GM18498 (cell line): Measurements from ENCODE around the gene ALDH5A1.

Source experiments
- ATAC-seq: cut with Tn5 transposase; IDR thresholded peaks from one replicate; pipeline ENCODE4 v1.9.1; 2021; ENCODE audit warnings: mild to moderate bottlenecking, moderate library complexity; ENCODE audit not compliant: unreplicated experiment

Gene ALDH5A1

GRCh38 chr6:24522228-24523176 lies 27.7 kb downstream of the ALDH5A1 start:
- peak; percentile 38 for ATAC-seq

GRCh38 chr6:24524329-24524728 lies 29.6 kb downstream of the ALDH5A1 start:
- ATAC-seq = no peak

- no peak for ATAC-seq
These were observed 30.0 kb downstream of the ALDH5A1 start for GRCh38 chr6:24524805-24525204.

- ATAC-seq = no peak
These were observed 35.2 kb downstream of the ALDH5A1 start for GRCh38 chr6:24529985-24530384.

- no peak for ATAC-seq
These were observed 39.6 kb downstream of the ALDH5A1 start for GRCh38 chr6:24534329-24534728.

- ATAC-seq = no peak
These were observed 40.4 kb downstream of the ALDH5A1 start for GRCh38 chr6:24535210-24535609.

GRCh38 chr6:24536466-24536865 lies 41.7 kb downstream of the ALDH5A1 start:
- ATAC-seq = no peak

GRCh38 chr6:24537082-24537699 lies 42.4 kb downstream of the ALDH5A1 start:
- no peak for ATAC-seq

GRCh38 chr6:24537771-24538385 lies 43.1 kb downstream of the ALDH5A1 start:
- ATAC-seq = no peak

GRCh38 chr6:24539416-24539815 lies 44.6 kb downstream of the ALDH5A1 start:
- no peak for ATAC-seq

GRCh38 chr6:24540197-24540596 lies 45.4 kb downstream of the ALDH5A1 start:
- no peak for ATAC-seq

GRCh38 chr6:24543683-24544082 lies 48.9 kb downstream of the ALDH5A1 start:
- ATAC-seq = no peak

GRCh38 chr6:24545183-24545582 lies 50.4 kb downstream of the ALDH5A1 start:
- ATAC-seq = no peak

GRCh38 chr6:24545691-24546090 lies 50.9 kb downstream of the ALDH5A1 start:
- ATAC-seq = no peak

- no peak for ATAC-seq
These were observed 51.7 kb downstream of the ALDH5A1 start for GRCh38 chr6:24546439-24546838.

- ATAC-seq = no peak
These were observed 52.5 kb downstream of the ALDH5A1 start for GRCh38 chr6:24547243-24547642.

GRCh38 chr6:24549158-24549557 lies 54.4 kb downstream of the ALDH5A1 start:
- ATAC-seq = no peak

- no peak for ATAC-seq
These were observed 55.0 kb downstream of the ALDH5A1 start for GRCh38 chr6:24549674-24550353.

- ATAC-seq = no peak
These were observed 56.4 kb downstream of the ALDH5A1 start for GRCh38 chr6:24551139-24551538.

GRCh38 chr6:24554474-24554873 lies 59.7 kb downstream of the ALDH5A1 start:
- no peak for ATAC-seq

GRCh38 chr6:24558516-24558915 lies 63.7 kb downstream of the ALDH5A1 start:
- no peak for ATAC-seq
